IPS-15b (cell line): ENCODE measurements around the gene LMLN.
"Not testable (repeated sequence)": the region's sequence is repeated elsewhere in the genome, so short reads cannot be mapped to it uniquely, and the experiment has no call there.

Experiments
- H3K27me3 ChIP-seq: one replicate; pipeline ENCODE4 v1.6.1; 2013; ENCODE audit warnings: low read length; ENCODE audit not compliant: control insufficient read depth, insufficient read depth
- H3K36me3 ChIP-seq: one replicate; pipeline ENCODE4 v1.6.1; 2013; ENCODE audit warnings: low read length; ENCODE audit not compliant: control insufficient read depth, insufficient read depth
- H3K4me1 ChIP-seq: one replicate; pipeline ENCODE4 v1.6.1; 2013; ENCODE audit warnings: mild to moderate bottlenecking, low read length; ENCODE audit not compliant: control insufficient read depth, insufficient read depth
- H3K4me3 ChIP-seq: one replicate; pipeline ENCODE4 v1.5.1; 2013; ENCODE audit warnings: low read depth, low read length
- H3K9ac ChIP-seq: one replicate; pipeline ENCODE4 v1.6.1; 2013; ENCODE audit warnings: low read depth, mild to moderate bottlenecking, low read length
- H3K9me3 ChIP-seq: one replicate; pipeline ENCODE4 v1.6.1; 2013; ENCODE audit warnings: mild to moderate bottlenecking, low read length; ENCODE audit not compliant: control insufficient read depth, insufficient read depth

LMLN gene, protein sequence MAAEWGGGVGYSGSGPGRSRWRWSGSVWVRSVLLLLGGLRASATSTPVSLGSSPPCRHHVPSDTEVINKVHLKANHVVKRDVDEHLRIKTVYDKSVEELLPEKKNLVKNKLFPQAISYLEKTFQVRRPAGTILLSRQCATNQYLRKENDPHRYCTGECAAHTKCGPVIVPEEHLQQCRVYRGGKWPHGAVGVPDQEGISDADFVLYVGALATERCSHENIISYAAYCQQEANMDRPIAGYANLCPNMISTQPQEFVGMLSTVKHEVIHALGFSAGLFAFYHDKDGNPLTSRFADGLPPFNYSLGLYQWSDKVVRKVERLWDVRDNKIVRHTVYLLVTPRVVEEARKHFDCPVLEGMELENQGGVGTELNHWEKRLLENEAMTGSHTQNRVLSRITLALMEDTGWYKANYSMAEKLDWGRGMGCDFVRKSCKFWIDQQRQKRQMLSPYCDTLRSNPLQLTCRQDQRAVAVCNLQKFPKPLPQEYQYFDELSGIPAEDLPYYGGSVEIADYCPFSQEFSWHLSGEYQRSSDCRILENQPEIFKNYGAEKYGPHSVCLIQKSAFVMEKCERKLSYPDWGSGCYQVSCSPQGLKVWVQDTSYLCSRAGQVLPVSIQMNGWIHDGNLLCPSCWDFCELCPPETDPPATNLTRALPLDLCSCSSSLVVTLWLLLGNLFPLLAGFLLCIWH

DNA sequence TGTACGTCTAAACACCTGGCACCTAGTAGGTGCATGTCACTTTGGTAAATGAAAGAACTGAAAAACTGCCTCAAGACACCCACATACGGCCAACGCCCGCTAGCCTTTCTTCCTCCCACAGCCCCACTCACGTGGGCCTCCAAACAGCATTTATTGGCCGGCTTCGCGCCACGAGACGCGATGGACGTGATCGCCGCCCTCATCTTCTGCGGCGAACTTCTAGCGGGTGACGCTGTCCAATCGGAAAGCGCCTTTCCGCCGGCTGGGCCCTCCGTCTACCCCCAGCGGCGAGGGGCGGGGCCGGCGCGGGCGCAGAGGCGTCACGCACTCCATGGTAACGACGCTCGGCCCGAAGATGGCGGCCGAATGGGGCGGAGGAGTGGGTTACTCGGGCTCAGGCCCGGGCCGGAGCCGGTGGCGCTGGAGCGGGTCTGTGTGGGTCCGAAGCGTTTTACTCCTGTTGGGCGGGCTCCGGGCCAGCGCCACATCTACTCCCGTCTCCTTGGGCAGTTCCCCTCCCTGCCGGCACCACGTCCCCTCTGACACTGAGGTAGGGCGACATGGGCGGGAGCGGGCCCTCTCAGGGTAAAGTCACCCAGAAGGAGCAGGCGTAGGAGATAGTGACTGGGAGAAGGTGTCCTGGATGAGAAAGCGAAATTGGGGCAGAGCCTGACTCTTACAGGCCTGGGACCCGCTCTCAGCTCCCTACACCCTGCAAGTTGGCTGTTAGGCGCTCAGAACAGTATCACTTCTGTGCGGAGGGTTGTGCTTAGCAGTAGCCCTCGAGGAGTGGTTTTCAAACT, at the start of gene LMLN:
Gene LMLN, plus strand, starts transcription at position 327 of the 803 bp plus-strand sequence. Its CDS starts 29 bp downstream, at position 356.
- peaks cover 10% of the 10 kb centered on the region for H3K36me3 ChIP-seq
- peaks cover 3% of the 10 kb centered on the region for H3K27me3 ChIP-seq
- H3K9ac ChIP-seq = peak within 1 kb of the TSS; percentile 32
- peak within 1 kb of the TSS; percentile 95 for H3K4me3 ChIP-seq
- H3K4me1 ChIP-seq = peaks cover 2% of the 10 kb centered on the region
- H3K9me3 ChIP-seq = no peaks in the 10 kb centered on the region

- Histone ChIP-seq H3K4me3 (no peak overlapping the region), H3K36me3 (no peaks in the 10 kb centered on the region), H3K27me3 (no peaks in the 10 kb centered on the region), H3K9ac (no peak overlapping the region), H3K4me1 (no peaks in the 10 kb centered on the region), H3K9me3 (no peaks in the 10 kb centered on the region)
Measured at GRCh38 chr3:197912741-197913476, 47.1 kb upstream of the LMLN start.

- Histone ChIP-seq H3K27me3 (no peaks in the 10 kb centered on the region), H3K9ac (no peak overlapping the region), H3K4me1 (no peaks in the 10 kb centered on the region), H3K4me3 (no peak overlapping the region), H3K9me3 (no peaks in the 10 kb centered on the region), H3K36me3 (no peaks in the 10 kb centered on the region)
Measured at GRCh38 chr3:197913641-197914380, 46.2 kb upstream of the LMLN start.

GRCh38 chr3:197921429-197922275, 38.4 kb upstream of the LMLN start:
- not testable (repeated sequence) for H3K9me3 ChIP-seq, H3K4me1 ChIP-seq, H3K4me3 ChIP-seq, H3K36me3 ChIP-seq, H3K27me3 ChIP-seq, H3K9ac ChIP-seq

GRCh38 chr3:197926418-197926817, 33.6 kb upstream of the LMLN start:
- no peak overlapping the region for H3K9ac ChIP-seq
- no peaks in the 10 kb centered on the region for H3K27me3 ChIP-seq
- H3K4me1 ChIP-seq = no peaks in the 10 kb centered on the region
- no peak overlapping the region for H3K4me3 ChIP-seq
- H3K9me3 ChIP-seq = no peaks in the 10 kb centered on the region
- no peaks in the 10 kb centered on the region for H3K36me3 ChIP-seq

DNA sequence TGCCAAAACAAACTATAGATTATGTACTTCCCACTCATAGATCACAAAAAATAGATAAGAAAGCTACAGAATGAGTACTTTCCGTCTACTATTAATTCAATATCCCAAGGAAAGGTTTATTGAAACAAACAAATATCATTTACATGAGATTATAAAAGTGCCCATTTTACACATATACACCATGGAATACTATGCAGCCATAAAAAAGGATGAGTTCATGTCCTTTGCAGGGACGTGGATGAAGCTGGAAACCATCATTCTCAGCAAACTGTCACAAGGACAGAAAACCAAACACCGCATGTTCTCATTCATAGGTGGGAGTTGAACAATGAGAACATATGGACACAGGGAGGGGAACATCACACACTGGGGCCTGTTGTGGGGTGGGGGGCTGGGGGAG, 32.4 kb upstream of the LMLN start:
- not testable (repeated sequence) for H3K36me3 ChIP-seq, H3K9ac ChIP-seq, H3K27me3 ChIP-seq, H3K4me3 ChIP-seq, H3K9me3 ChIP-seq, H3K4me1 ChIP-seq

DNA sequence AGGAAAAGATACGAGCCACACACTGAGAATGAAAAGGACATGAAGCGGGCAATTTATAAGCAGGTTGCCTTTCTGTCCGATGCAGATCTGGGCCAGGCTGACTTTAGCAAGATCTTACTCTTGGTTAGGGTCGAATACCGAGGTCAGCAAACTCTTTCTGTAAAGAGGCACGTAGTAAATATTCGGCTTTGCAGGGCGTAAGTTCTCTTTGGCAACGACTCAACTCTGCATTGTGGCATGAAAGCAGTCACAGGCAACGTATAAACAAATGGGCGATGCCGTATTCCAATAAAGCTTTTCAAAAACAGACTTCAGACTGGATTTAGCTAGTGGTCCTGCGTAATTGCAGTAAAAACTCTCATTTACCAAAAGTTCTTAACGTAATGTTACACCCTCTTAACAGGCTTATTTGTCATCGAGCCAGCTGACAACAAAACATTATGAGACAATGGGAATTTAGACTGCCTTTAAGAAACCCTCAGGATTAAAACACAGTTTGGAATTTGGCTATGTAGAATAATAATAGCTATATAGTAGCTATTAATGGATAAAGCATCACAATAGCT, 23.1 kb upstream of the LMLN start:
- H3K9ac ChIP-seq = no peak overlapping the region
- H3K36me3 ChIP-seq = no peaks in the 10 kb centered on the region
- H3K4me3 ChIP-seq = no peak overlapping the region
- no peaks in the 10 kb centered on the region for H3K27me3 ChIP-seq
- H3K9me3 ChIP-seq = no peaks in the 10 kb centered on the region
- peaks cover 4% of the 10 kb centered on the region for H3K4me1 ChIP-seq

DNA sequence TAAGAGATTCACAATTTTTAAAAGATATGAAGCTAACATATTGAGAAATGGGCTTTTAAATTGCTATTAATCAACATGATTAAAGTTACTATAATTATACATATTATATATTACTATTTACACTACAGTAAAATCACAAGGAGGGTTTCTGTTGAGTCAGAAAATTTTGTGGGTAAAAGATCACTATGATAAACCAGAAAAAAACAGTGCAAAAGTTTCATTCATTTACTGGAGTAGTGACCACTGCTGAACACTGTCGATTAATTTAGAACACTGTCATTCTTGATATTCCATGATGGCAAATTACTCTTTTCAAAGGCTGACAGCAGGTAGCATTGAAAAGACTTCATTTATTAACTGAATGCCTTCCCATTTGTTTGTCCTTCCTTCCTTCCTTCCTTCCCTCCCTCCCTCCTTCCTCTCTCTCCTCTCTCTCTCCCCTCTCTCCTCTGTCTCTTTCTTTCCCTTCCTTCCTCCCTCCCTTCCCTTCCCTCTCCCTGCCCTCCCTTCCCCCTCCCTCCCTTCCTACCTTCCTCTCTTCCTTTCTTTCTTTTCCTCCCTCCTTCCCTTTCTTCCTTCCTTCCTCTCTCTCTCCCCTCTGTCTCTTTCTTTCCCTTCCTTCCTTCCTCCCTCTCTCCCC, 19.2 kb upstream of the LMLN start:
- Histone ChIP-seq H3K9ac (no peak overlapping the region), H3K27me3 (no peaks in the 10 kb centered on the region), H3K4me3 (no peak overlapping the region), H3K4me1 (peaks cover 4% of the 10 kb centered on the region), H3K9me3 (no peaks in the 10 kb centered on the region), H3K36me3 (no peaks in the 10 kb centered on the region)

- no peak overlapping the region for H3K9ac ChIP-seq
- H3K9me3 ChIP-seq = no peaks in the 10 kb centered on the region
- H3K4me3 ChIP-seq = no peak overlapping the region
- no peaks in the 10 kb centered on the region for H3K27me3 ChIP-seq
- no peaks in the 10 kb centered on the region for H3K4me1 ChIP-seq
- no peaks in the 10 kb centered on the region for H3K36me3 ChIP-seq
Measured at GRCh38 chr3:197942956-197943556, 17.0 kb upstream of the LMLN start.
